Measurements from ENCODE around the gene SPATA9.

SPATA9 gene

GRCh38 chr5:95615164-95615467, 67.7 kb downstream of the SPATA9 start:
- DNase-seq, result no peak

GRCh38 chr5:95613514-95613913, 69.3 kb downstream of the SPATA9 start:
- no peak for DNase-seq

- DNase-seq, result no peak
Measured at GRCh38 chr5:95611396-95611795, 71.4 kb downstream of the SPATA9 start.

- DNase-seq, result no peak
Measured at GRCh38 chr5:95610546-95610945, 72.2 kb downstream of the SPATA9 start.

- no peak for DNase-seq
Measured at GRCh38 chr5:95609711-95610110, 73.1 kb downstream of the SPATA9 start.

Measured in stimulated activated CD4-positive, alpha-beta T cell treated with anti-CD3 and anti-CD28 coated beads, Interleukin-4, amount 100 ng/mL, for 1 hour (primary cell).